CD14-positive monocyte (primary cell): Measurements from ENCODE around the gene ADAMTS9. TPM values are rescaled to one million over a fixed set of nuclear protein-coding genes. Genes with fewer than 3 reads are reported as not detected.

Source experiments
- DNase-seq, 3 donors: peaks; one replicate each; pipeline ENCODE4 v3.0.0-alpha.2; 2011 to 2022
- H2AFZ ChIP-seq: 2 replicates; pipeline ENCODE4 v1.6.0; 2012; ENCODE audit warnings: mild to moderate bottlenecking, low read depth, low read length, inconsistent platforms; ENCODE audit not compliant: insufficient read depth, poor library complexity, severe bottlenecking
- H3K27ac ChIP-seq, 2 donors: 1 replicate in 1 of 2; 2 replicates in 1 of 2; pipeline ENCODE4 v1.5.1; 2012 to 2013; ENCODE audit warnings: low read length in 2 of 2, control low read depth in 1 of 2, inconsistent platforms in 1 of 2, low read depth in 1 of 2, mild to moderate bottlenecking in 1 of 2
- H3K27me3 ChIP-seq, 2 donors: one replicate each; pipeline versions ENCODE4 v1.6.0 to v1.6.1; 2011 to 2013; ENCODE audit warnings: low read length in 2 of 2; ENCODE audit not compliant: control insufficient read depth in 2 of 2, insufficient read depth in 2 of 2
- H3K36me3 ChIP-seq, 2 donors: replicated peaks in 1 of 2; 1 replicate in 1 of 2; 2 replicates in 1 of 2; pipeline versions ENCODE4 v1.5.1 to v1.6.1; 2012 to 2013; ENCODE audit warnings: low read length in 2 of 2, control low read depth in 1 of 2, inconsistent platforms in 1 of 2, mild to moderate bottlenecking in 1 of 2; ENCODE audit not compliant: insufficient read depth in 2 of 2, control insufficient read depth in 1 of 2
- H3K4me1 ChIP-seq, 2 donors: 1 replicate in 1 of 2; 2 replicates in 1 of 2; pipeline versions ENCODE4 v1.5.1 to v1.6.1; 2012 to 2013; ENCODE audit warnings: low read length in 2 of 2, control low read depth in 1 of 2, inconsistent platforms in 1 of 2, mild to moderate bottlenecking in 1 of 2, moderate library complexity in 1 of 2; ENCODE audit not compliant: insufficient read depth in 2 of 2, control insufficient read depth in 1 of 2
- H3K4me2 ChIP-seq: replicated peaks from 2 replicates; pipeline ENCODE3; 2012; ENCODE audit warnings: low read length, moderate library complexity, mild to moderate bottlenecking; ENCODE audit not compliant: poor library complexity, severe bottlenecking; ENCODE audit errors: extremely low read depth
- H3K4me3 ChIP-seq, 3 experiments: fragments of 200-600 bp in 1 of 3; sonication (generic) in 1 of 3; replicated peaks in 1 of 3; 1 replicate in 2 of 3; 2 replicates in 1 of 3; pipeline ENCODE4 v1.5.1; 2011 to 2013; ENCODE audit warnings: low read length in 3 of 3, mild to moderate bottlenecking in 3 of 3, control low read depth in 2 of 3, low read depth in 2 of 3, inconsistent platforms in 1 of 3, moderate library complexity in 1 of 3
- H3K79me2 ChIP-seq: 2 replicates; pipeline ENCODE4 v1.6.0; 2012; ENCODE audit warnings: mild to moderate bottlenecking, control low read depth, inconsistent platforms, low read length, moderate library complexity; ENCODE audit not compliant: insufficient read depth
- H3K9ac ChIP-seq: 2 replicates; pipeline ENCODE4 v1.6.0; 2017; ENCODE audit warnings: low read length, mild to moderate bottlenecking; ENCODE audit not compliant: insufficient read depth, poor library complexity, severe bottlenecking
- H3K9me3 ChIP-seq, 2 donors: replicated peaks in 1 of 2; 1 replicate in 1 of 2; 2 replicates in 1 of 2; pipeline versions ENCODE4 v1.5.1 to v1.6.1; 2012 to 2013; ENCODE audit warnings: low read length in 2 of 2, control low read depth in 1 of 2; ENCODE audit not compliant: control insufficient read depth in 1 of 2, insufficient read depth in 1 of 2
- H4K20me1 ChIP-seq: 2 replicates; pipeline ENCODE4 v1.6.0; 2012; ENCODE audit warnings: mild to moderate bottlenecking, low read length, control low read depth, moderate library complexity; ENCODE audit not compliant: insufficient read depth
- H3K27ac Mint-ChIP-seq, 7 donors: one replicate each; pipeline ENCODE4 v1.8.0; 2020; ENCODE audit warnings: mild to moderate bottlenecking in 7 of 7, mixed read lengths in 7 of 7, moderate library complexity in 6 of 7, inconsistent platforms in 2 of 7
- H3K27me3 Mint-ChIP-seq, 3 donors: one replicate each; pipeline ENCODE4 v1.8.0; 2021 to 2022; ENCODE audit warnings: low read depth in 3 of 3, mild to moderate bottlenecking in 3 of 3, mixed read lengths in 3 of 3, moderate library complexity in 3 of 3, inconsistent platforms in 1 of 3
- H3K36me3 Mint-ChIP-seq, 2 donors: one replicate each; pipeline ENCODE4 v1.8.0; 2020; ENCODE audit warnings: mixed read lengths in 2 of 2, inconsistent platforms in 1 of 2, mild to moderate bottlenecking in 1 of 2
- H3K4me1 Mint-ChIP-seq: one replicate; pipeline ENCODE4 v1.8.0; 2020; ENCODE audit warnings: mild to moderate bottlenecking, mixed read lengths
- H3K4me3 Mint-ChIP-seq, 2 donors: one replicate each; pipeline ENCODE4 v1.8.0; 2020; ENCODE audit warnings: mild to moderate bottlenecking in 2 of 2, mixed read lengths in 2 of 2, moderate library complexity in 1 of 2
- H3K9me3 Mint-ChIP-seq, 7 donors: one replicate each; pipeline ENCODE4 v1.8.0; 2020 to 2022; ENCODE audit warnings: mixed read lengths in 7 of 7, mild to moderate bottlenecking in 6 of 7, moderate library complexity in 6 of 7, inconsistent platforms in 2 of 7
- CTCF ChIP-seq: fragments of 200-600 bp; IDR thresholded peaks from one replicate; pipeline ENCODE4 v1.8.0; 2022; ENCODE audit warnings: antibody characterized with exemption, mild to moderate bottlenecking
- WGBS: methylation state at CpG from one replicate; pipeline ENCODE4 v1.1.5; 2013; ENCODE audit warnings: missing lambda C conversion rate; ENCODE audit not compliant: insufficient coverage; 5-methylcytosine and 5-hydroxymethylcytosine counted together
- intact Hi-C, 2 donors: fragments of 100-400 bp; cut with micrococcal nuclease; formaldehyde crosslinking; loops; one replicate each; pipeline versions ENCODE4 v1.15.0 to v1.15.1; 2023
- polyA plus RNA-seq, 3 donors: library from polyadenylated mRNA; depleted of rRNA in 1 of 3; unstranded in 2 of 3; stranded (reverse) in 1 of 3; fragments of 300-500 nt in 2 of 3; fragments of >200 nt in 1 of 3; fragmentation: Illumina TruSeq in 2 of 3; gene quantifications; 1 replicate in 2 of 3; 2 replicates in 1 of 3; pipeline ENCODE4 v1.2.3, GENCODE V29; 2012 to 2021

Gene ADAMTS9
- polyA plus RNA-seq, 3 donors = not detected

GRCh38 chr3:64631951-64632350, 55.8 kb downstream of the ADAMTS9 start:
- Histone ChIP-seq H3K4me3 (no peak overlapping the region), H3K9ac (no peak overlapping the region), H3K27me3 (no peaks in the 10 kb centered on the region), H3K79me2 (no peaks in the 10 kb centered on the region), H2AFZ (no peak overlapping the region), H3K9me3 (no peaks in the 10 kb centered on the region), H3K4me1 (no peaks in the 10 kb centered on the region), H3K27ac (no peak overlapping the region), H3K36me3 (no peaks in the 10 kb centered on the region), H3K4me2 (no peak overlapping the region), H4K20me1 (no peaks in the 10 kb centered on the region)
- 100% methylated on average over 1 of the region's 1 CpG for WGBS
- H3K9me3 Mint-ChIP-seq = peaks cover 0 to 14% (median 3%) of the 10 kb centered on the region in 7 donors
- no peak for TF ChIP-seq CTCF
- intact Hi-C loops = no loop called here
- no peak overlapping the region for H3K4me3 Mint-ChIP-seq
- no peak overlapping the region for H3K27ac Mint-ChIP-seq
- H3K27me3 Mint-ChIP-seq = peaks cover 0 to 1% (median 0%) of the 10 kb centered on the region in 3 donors
- H3K4me1 Mint-ChIP-seq = no peaks in the 10 kb centered on the region
- H3K36me3 Mint-ChIP-seq = no peaks in the 10 kb centered on the region
- DNase-seq = no peak

GRCh38 chr3:64627471-64628321, 60.1 kb downstream of the ADAMTS9 start:
- peaks cover 0 to 8% (median 4%) of the 10 kb centered on the region in 7 donors for H3K9me3 Mint-ChIP-seq
- intact Hi-C loops = no loop called here

More at GRCh38 chr3:64627471-64628321, 60.1 kb downstream of the ADAMTS9 start:
- WGBS = 94% methylated on average over 3 of the region's 7 CpGs
- DNase-seq = no peak
- Mint-ChIP-seq H3K4me3 (no peak overlapping the region), H3K27me3 (no peaks in the 10 kb centered on the region), H3K27ac (no peak overlapping the region), H3K4me1 (no peaks in the 10 kb centered on the region), H3K36me3 (no peaks in the 10 kb centered on the region)
- no peaks in the 10 kb centered on the region for H3K36me3 ChIP-seq
- no peak overlapping the region for H3K9ac ChIP-seq
- H3K27ac ChIP-seq = no peak overlapping the region
- no peak overlapping the region for H3K4me2 ChIP-seq
- H4K20me1 ChIP-seq = no peaks in the 10 kb centered on the region
- H3K27me3 ChIP-seq = no peaks in the 10 kb centered on the region
- peaks cover 0 to 3% of the 10 kb centered on the region in 2 donors for H3K9me3 ChIP-seq
- H3K4me1 ChIP-seq = no peaks in the 10 kb centered on the region
- no peak for TF ChIP-seq CTCF
- no peak overlapping the region for H2AFZ ChIP-seq
- no peak overlapping the region for H3K4me3 ChIP-seq
- no peaks in the 10 kb centered on the region for H3K79me2 ChIP-seq
